HG03439 (cell line): ENCODE data around the gene KRTAP10-4.
"Not testable (repeated sequence)": the region's sequence is repeated elsewhere in the genome, so short reads cannot be mapped to it uniquely, and the experiment has no call there.

Experiments used
- ATAC-seq: cut with Tn5 transposase; IDR thresholded peaks from one replicate; pipeline ENCODE4 v1.9.1; 2021; ENCODE audit warnings: mild to moderate bottlenecking, moderate library complexity; ENCODE audit not compliant: unreplicated experiment

KRTAP10-4 gene, protein sequence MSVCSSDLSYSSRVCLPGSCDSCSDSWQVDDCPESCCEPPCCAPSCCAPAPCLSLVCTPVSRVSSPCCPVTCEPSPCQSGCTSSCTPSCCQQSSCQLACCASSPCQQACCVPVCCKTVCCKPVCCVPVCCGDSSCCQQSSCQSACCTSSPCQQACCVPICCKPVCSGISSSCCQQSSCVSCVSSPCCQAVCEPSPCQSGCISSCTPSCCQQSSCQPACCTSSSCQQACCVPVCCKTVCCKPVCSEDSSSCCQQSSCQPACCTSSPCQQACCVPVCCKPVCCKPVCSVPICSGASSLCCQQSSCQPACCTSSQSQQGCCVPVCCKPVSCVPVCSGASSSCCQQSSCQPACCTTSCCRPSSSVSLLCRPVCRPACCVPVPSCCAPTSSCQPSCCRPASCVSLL

GRCh38 chr21:44573630-44574456 lies at the start of gene KRTAP10-4:
Gene KRTAP10-4 (plus strand): TSS chr21:44573729. CDS start chr21:44573759, 30 bp downstream.
- ATAC-seq: not testable (repeated sequence)

DNA sequence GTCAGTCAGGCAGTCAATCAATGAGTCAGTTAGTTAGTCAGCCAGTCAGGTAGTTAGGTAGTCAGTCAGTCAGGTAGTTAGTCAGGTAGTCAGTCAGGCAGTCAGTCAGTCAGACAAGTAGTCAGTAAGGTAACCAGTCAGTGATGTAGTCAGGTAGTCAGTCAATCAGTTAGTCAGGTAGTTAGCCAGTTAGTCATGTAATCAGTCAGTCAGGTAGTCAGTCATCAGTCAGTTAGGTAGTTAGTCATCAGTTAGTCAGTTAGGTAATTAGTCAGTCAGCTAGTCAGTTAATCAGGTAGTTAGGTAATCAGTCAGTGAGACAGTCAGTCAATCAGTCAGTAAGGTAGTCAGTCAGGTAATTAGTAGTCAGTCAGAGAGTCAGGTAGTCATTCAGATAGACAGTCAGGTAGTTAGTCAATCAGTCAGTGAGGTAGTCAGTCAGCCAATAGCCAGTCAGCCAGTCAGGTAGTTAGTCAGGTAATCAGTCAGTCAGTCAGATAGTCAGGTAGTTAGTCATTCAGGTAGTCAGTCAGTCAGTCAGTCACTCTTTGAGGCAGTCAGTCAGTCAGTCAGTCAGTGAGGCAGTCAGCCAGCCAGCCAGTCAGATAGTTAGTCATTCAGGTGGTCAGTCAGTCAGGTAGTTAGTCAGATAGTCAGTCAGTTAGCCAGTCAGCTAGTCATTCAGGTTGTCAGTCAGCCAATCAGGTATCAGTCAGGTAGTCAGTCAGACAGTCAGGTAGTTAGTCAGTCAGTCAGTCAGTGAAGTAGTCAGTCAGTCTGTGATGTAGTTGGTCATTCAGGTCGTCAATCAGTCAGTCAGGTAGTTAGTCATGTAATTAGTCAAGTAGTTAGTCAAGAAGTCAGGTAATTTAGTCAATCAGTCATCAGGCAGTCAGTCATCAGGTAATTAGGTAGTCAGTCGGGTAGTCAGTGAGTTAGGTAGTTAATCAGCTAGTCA lies 48.8 kb upstream of the KRTAP10-4 start:
- ATAC-seq: no peak

- ATAC-seq: no peak
Observed at GRCh38 chr21:44525391-44526095, 48.0 kb upstream of the KRTAP10-4 start.

GRCh38 chr21:44526096-44526997 lies 47.2 kb upstream of the KRTAP10-4 start:
- no peak for ATAC-seq

DNA sequence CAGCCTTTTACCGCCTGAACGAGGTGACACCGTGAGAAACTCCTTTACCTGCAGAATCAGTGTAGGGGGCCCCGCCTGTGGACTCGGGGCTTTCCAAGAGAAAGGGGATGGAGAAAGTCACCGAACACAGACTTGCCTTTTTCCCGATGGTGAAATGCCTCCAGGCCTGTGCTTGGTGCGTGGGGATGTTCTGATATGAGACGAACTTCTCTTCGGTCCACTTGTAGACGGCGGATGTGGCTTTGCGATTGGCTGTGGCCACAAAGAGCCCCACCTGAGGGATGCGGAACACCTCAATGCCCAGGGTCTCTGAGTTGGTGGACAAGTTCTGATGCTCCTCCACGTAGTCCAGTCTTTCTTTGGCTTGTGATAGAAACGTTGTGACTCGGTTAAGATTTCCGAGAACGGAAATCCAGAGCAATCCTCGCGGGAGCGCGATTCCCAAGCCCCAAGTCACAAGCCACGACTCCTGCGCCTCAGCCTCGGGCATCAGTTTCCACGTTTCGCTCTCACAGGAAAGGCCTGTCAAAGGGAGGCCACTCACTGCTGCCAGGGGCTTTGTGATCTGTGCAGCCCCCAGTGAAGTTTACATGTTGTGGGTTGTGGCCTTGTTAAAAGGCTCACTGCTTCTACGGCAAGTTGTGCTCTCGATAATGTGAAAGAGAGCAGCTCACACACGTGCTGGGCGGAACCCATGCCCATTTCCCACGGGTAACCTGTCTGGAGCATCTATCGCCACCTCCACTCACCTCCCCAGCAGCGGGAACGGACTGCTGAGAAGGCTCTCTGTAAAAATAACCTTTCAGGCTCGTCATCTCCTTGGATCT lies 46.2 kb upstream of the KRTAP10-4 start:
- ATAC-seq: no peak

DNA sequence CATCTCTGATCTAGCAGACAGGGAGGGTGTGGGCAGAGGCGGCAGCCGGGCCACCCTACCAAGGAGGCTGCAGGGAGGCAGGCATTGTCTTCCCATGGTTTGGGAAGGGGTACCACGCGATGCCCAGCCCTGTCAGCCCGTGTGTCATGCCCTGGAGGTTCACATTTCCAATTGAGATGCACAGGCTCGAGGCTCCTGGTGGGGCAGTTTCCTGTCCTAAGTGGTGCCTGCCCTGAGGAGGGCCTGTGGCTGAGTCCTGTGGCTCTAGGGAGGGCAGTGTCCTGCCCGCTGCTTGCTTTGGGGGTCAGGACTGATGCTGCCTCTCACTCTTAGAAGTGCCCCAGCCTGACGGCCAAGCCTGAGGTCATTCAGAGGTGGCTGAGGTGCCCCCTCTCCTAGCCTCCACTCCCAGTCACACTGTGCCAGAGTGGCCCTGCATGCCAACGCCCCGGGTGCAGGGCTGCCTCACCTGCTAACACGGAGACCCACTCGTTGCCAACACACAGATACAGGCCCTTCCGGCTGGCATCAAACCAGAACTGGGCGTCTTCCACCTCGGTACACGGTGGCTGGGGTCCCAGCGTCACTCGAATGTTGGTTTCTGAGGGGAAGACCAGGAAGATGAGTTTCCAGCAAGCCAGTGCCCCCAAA lies 45.4 kb upstream of the KRTAP10-4 start:
- ATAC-seq: no peak

- ATAC-seq: no peak
Observed at GRCh38 chr21:44528634-44528995, 44.9 kb upstream of the KRTAP10-4 start.

DNA sequence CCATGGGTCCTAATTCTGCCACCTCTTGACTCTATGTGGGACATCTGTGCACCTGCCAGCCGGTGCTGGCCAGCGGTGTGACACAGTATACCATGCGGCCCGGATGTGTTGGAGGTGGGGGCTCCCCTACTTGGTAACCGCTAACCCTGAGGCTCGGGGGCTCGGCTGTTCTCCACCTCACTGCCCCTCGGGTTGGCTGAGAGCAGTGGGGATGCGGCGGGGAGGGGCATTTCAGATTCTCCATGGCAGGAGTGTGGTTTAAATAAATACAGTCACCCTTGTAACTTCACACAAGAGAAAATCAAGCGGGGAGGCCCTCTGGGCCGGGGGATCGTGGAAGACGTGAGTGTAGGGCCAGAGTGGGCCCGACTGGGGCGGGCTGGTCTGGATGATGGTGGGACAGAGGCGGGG lies 44.5 kb upstream of the KRTAP10-4 start:
- no peak for ATAC-seq

DNA sequence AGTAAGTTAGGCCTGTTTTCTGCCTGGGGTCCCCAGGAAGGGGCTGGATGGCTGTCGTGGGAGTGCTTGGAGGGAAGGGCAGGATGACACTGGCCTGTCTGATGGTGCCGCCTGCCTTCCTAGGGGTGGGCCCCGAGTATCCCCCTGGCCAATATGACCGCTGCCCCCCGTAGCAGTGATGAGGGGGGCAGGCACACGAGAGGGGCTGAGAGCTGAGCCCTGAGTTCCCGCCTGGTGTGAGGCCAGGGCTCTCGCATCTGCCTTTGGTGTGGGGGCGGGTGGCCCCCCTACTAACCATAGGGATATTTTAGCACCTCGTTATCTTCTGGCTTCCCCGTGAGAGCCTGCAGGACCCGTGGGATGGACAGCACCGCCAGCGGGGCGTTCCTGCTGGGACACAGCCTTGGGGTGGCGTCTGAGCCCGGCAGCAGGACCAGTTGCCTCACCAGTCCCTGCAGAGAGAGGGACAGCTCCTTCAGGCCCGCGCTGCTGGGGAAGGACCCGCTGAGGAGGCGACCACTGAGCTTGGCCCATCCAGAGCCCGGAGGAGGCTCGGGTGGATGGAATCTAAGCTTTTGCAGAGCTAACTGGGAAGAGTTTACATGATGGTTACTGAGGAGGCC lies 43.9 kb upstream of the KRTAP10-4 start:
- ATAC-seq: no peak

- ATAC-seq: no peak
Observed at GRCh38 chr21:44530221-44530902, 43.2 kb upstream of the KRTAP10-4 start.

DNA sequence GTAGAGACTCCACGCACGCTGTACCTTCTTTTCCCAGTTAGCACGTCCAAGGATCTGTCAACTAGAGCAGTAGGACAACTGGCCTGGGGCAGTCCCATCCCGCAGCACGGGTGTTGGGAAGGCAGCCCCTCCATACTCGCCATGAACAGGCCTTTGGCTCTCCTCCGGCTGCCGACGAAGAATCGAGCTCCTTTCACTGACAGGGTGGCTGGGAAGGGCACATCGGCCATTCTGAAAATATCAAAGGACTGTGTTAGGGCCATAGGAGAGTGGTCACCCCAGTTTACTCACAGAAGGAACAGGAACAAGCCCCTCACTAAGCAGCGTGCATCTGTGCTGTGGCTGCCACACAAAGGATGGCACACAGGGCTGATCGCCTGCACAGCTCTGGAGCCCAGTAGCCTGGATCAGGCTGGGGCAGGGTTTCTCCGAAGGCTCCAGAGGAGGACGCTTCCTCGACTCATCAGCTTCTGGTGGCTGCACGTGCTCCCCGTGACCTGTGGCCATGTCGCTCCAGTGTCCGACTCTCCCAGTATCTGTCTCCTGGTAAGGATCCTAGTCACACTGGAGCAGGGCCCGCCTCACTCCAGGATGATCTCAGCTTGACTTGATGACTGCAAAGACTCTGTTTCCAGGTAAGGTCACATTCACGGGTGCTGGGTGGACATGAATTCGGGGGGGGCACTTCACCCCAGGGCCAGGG lies 42.5 kb upstream of the KRTAP10-4 start:
- ATAC-seq: no peak

DNA sequence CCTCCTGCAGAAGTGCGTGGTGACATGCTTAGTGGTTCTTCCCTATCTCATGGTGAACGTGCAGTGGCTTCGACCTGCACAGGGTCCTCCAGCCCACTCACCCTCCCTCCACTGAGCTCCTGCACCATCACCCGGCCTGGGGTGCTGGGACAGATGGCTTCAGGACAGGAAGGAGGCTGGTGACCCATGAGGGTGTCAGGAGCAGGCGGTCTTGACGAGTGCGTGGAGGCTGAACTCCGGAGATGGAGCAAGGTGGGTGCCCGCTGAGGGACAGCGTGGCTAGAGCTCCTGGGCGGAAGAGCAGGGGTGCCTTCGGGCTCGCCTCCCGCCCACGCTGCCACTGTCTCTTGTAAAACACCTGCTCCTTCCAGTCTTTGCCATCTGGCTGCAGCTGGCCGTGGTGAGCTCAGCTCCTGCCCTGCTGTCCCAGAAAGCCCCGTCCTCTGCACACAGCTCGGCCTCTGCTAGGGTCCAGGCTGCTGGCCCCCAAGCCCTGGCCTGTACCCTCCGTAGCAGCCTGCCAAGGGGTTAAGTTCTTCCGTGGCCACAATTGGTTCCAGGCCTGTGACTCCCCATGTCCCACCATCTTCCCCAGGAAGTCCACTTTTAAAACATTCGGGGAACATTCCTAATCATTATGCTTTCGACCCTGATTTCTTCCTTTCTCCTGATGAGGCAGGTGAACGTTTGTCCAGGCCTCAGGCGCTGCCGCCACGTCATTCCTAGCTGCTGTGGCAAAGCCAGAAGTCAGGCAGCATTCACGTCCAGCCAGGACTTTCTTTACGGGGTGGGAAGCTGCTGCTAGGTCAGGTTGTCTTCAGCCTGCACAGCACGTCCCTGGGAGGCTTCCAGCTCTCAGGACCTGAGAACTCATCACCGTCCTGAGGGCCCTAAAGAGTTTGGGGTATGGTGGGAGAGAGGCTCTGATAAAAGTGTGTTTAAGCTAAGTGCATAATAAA lies 41.6 kb upstream of the KRTAP10-4 start:
- no peak for ATAC-seq

DNA sequence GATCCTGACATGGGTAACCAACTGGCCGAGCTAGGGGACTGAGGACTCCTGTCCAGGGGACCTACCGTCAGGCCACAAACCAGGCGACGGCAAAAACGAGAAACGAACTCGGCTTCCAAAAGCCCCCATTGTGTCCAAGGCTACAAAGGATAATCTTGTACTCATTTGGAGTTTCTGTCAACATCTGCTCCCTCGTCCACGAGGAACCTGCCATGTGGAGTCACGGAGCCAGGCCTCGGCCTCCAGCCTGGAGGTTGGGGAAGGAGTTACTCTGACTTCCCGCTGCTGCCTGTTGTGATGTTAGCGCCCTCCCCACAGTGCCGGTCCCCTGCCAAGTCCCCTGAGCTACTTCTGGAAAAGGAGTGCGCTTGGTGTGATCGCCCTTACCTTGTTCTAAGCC lies 40.8 kb upstream of the KRTAP10-4 start:
- no peak for ATAC-seq

- ATAC-seq: no peak
Observed at GRCh38 chr21:44533121-44533890, 40.2 kb upstream of the KRTAP10-4 start.
